Ovary (tissue), 9 donors: ENCODE data around the gene DLX1. TPM values are rescaled to one million over a fixed set of nuclear protein-coding genes. Genes with fewer than 3 reads are reported as not detected.

Experiments used
- polyA plus RNA-seq, 2 donors: library from polyadenylated mRNA; stranded (reverse); fragments of 200-250 nt in 1 of 2; fragments of 350-450 nt in 1 of 2; fragmentation: Illumina TruSeq in 1 of 2; extraction: RNeasy Lipid Tissue Mini Kit (QIAGEN cat#74804) in 1 of 2; gene quantifications; one replicate each; pipeline ENCODE4 v1.2.3, GENCODE V29; 2013 to 2014
- total RNA-seq, 7 donors: library from RNA; depleted of rRNA in 2 of 7; stranded (reverse); fragments of >200 nt in 2 of 7; fragmentation: NEBNext Ultra II Directional in 3 of 7; extraction: Animal tissue kit (Norgen Biotek cat#: 25700) in 3 of 7; gene quantifications; one replicate each; pipeline versions ENCODE4 v1.1.0 to v1.2.4, GENCODE V29; 2016 to 2023
- donor health status: DM: no; HTN: no; CAD: no; lungs with moderate emphysema.
- donor health status: DM: no; HTN: no; CAD: no.
- donor health status: Bipolar disorder and iron deficiency.
- donor health status: DM: yes; HTN: yes; CAD: no.
- donor health status: DM: no; HTN: no; CAD: no.
- donor health status: DM: yes; HTN: yes; CAD: no.

Gene DLX1
- total and polyA plus RNA-seq, 9 donors = 0.07 to 0.20 (median 0.17) TPM; not detected in 5

Other genes with a start within 250 kb of the DLX1 start
- 10 to 100 TPM; 15.6 to 34.1 (median 23.6) TPM for gene SLC25A12, start 191.3 kb upstream of the DLX1 start, total RNA-seq
- gene SLC25A12, start 191.3 kb upstream of the DLX1 start, polyA plus RNA-seq = 10 to 100 TPM; 18.5 to 21.6 TPM
- gene HAT1, start 163.0 kb upstream of the DLX1 start, total RNA-seq = 10 to 100 TPM; 22.7 to 46.1 (median 35.2) TPM
- 10 to 100 TPM; 30.1 to 31.4 TPM for gene HAT1, start 163.0 kb upstream of the DLX1 start, polyA plus RNA-seq
- 10 to 100 TPM in 5 of 7 donors, 1 to 10 TPM in 2; 8.5 to 14.3 (median 11.2) TPM for gene METAP1D, start 85.6 kb upstream of the DLX1 start, total RNA-seq
- 1 to 10 TPM; 7.0 to 9.8 TPM for gene METAP1D, start 85.6 kb upstream of the DLX1 start, polyA plus RNA-seq
- gene DLX2, start 17.4 kb downstream of the DLX1 start, total RNA-seq = under 1 TPM in 1 of 7 donors, not detected in 6; 0.12 TPM
- gene DLX2, start 17.4 kb downstream of the DLX1 start, polyA plus RNA-seq = not detected